Activated CD4-positive, alpha-beta T cell treated with anti-CD3 and anti-CD28 coated beads, Interleukin-10, Interleukin-2, amounts not matched to agents 100 ng/mL and 50 ng/mL, durations not matched to agents 16 hours and 8 hours (primary cell): Measurements from ENCODE around the gene TIGD7.

Source experiments
- DNase-seq: peaks from one replicate; pipeline ENCODE4 v3.0.0-alpha.2; 2020

The TIGD7 gene

DNA sequence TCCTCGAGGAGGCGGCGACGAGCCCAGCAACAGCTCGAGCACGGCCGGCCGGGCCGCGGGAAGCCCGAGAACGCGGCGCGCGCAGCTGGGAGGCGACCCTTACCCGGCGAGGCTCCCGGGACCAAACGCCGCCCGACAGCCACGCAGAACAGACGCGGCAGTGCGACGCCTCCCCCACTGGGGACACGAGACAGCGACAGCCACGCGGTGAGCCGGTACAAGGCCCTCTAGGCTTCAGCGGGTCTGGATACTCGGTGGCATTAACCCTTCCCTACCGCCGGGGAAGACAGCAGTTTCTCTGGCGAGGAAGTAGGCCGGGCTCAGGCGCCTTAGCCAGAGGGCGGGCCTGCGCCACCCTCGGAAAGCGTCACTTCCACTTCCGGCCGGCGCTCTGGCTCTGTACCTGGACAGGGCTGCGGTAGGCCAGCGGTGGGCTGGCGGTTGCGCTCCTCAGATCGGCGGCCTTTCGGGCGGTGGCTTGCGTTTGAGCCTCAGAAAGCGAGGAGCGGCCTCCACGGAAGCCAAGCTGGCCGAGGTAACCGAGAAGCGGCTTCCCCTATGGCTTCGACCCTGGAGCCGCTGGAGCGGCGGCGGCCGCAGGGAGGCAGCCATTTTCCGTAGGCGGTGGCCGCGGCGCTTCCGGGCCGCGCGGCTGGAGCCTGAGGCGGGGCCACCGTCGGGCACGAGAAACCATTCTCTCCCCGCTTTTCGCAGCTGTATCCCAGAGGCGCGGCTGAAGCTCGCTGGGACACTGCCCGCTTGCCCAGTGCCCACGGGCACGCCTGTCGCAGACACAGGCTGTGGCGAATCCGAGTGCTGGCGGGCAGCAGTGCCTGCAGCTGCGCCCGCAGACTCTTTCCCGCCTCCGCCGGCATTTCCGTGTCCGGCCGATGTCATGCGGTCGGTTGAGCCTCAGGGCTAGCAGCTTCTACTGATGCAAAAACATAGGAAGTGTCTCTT is at the start of gene TIGD7, which contains the start of gene ZNF75A:
TIGD7 (minus strand) TSS at position 322 of the 960 bp plus-strand sequence. CDS start 4,816 bp downstream, outside the sequence.
ZNF75A (plus strand) TSS at position 389 of the 960 bp plus-strand sequence. CDS start 2,932 bp downstream, outside the sequence.
- DNase-seq = peak; percentile 90

DNA sequence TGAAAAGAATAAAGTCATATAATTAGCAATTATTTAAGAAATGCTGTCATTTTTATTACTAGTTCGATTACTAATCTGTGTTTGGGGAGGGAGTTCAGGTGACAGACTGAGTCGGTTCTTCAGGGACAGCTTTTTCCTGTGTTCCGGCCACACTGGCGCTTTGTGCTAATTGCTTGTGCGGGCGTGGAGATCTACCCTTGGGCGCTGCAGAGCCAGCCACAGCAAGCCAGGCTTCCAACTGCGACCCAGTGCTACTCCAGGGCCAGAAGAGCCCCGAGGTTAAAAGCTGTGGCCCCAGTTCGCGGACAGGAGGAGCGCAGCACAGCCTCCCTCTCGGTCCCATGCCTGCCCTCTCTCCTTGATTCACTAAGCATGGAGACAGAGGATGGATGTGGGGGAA is 43.9 kb upstream of the TIGD7 start:
- no peak for DNase-seq

GRCh38 chr16:3348547-3349167 is 43.4 kb upstream of the TIGD7 start:
- no peak for DNase-seq

- no peak for DNase-seq
Measured at GRCh38 chr16:3347586-3347985, 42.4 kb upstream of the TIGD7 start.

DNA sequence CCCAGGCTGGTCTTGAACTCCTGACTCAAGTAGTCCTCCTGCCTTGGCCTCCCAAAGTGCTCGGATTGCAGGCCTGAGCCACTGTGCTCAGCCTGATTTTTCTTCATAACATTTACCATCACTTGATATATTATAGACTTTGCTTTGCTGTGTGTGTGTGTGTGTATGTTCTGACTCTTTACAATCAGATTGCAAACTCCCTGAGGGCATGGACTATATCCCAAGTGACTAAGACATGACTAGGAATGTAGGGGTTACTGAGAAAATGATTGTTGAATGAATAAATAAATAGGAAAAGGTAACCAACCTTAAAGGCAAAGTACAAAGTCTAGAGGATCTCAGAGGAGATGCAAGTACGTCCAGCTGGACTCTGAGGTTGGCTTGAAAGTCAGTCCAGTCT is 40.8 kb upstream of the TIGD7 start:
- no peak for DNase-seq

DNA sequence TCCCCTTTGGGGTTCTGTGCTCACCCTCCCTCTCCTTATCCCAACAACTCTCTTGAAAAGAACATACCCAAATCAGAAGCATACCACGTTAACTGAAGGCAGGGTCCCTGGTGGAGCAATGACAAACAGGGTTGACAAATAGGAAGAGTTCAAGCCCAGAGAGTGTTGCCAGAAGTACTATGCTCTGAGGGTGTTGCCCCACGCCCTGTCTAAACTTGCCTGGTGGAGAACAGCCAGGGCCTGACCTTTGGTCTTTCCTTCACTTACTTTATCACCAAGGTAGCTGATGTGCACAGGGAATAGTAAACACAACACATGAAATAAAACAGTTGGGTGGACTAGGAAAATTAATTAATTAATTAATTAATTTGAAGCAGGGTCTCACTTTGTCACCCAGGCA is 23.4 kb upstream of the TIGD7 start:
- no peak for DNase-seq

DNA sequence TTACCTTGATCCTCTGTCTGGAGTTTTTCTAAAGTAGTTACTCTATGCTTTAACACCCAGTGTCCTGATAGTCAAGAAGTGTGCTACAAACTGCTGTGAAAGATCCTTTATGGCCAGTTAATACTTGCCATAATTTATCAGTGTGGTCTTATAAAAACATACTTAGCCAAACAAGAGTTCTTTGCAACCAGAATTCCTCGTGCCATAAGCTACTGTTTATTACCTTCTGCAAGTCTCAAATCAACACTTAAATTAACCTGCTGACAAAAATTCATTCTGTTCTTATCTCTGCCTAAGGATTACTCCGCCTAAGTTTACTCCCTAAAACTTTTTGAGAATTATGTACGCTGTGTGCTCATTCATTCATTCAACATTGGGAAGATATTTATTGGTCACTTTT is 22.9 kb upstream of the TIGD7 start:
- no peak for DNase-seq

- no peak for DNase-seq
Measured at GRCh38 chr16:3327514-3327913, 22.3 kb upstream of the TIGD7 start.

DNA sequence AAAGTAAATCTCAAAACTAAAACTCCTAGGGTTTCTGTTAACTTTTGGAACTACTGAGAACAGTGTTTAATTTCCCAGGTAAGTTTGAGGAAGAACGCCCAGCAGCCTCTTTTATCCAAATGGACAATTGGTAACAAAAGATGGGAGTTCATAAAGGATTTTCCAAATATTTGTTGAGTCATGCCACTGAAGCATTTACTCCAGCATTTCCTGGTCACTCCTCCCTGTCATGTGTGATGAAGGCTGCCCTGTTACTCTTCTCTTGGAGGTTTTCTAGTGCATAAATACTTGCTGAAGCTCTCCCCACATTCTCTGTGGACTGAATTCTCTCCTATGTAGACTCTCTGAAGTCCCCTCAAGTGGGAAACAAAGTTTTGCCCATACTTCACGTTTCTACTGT is 16.6 kb upstream of the TIGD7 start:
- no peak for DNase-seq

- DNase-seq = no peak
Measured at GRCh38 chr16:3317315-3317999, 12.2 kb upstream of the TIGD7 start.

DNA sequence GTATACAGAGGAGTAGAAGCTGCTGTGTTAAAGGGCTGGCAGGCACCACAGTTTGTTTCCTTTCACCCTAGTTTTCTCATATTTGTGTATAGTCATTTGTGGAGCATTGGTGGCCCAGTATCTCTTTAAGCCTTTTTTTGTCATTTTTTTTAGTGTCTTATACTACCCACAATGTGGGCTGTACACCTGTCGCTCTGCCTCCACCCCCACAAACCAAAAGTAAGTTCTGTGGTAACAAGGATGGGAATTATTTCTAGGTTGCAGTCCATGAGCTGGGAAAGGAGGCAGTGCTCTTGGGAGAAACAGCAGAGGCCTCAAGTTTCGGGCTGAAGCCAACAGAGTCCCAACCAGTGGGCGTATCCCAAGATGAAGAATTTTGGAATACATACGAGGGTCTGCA is 6.3 kb upstream of the TIGD7 start:
- DNase-seq = no peak

- no peak for DNase-seq
Measured at GRCh38 chr16:3306078-3306477, 848 bp upstream of the TIGD7 start.

DNA sequence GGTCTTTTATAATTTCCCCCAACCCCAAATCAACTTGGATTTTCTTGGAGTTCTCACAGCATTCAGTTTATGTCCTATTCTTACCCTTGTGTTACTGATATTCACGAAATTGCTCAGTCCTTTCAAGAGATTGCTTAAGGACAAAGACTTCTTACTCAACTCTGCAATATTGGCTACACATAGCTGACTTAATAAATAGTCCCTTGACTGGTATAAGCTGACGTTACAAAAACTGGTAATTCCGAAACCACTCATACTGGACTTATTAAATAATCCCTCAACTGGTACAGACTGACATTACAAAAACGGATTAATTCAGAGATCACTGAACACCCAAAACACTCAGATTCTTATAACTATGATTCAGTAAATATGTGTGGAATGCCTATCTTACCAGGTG is 860 bp downstream of the TIGD7 start:
- DNase-seq = no peak

GRCh38 chr16:3295783-3296182 is 9.4 kb downstream of the TIGD7 start:
- no peak for DNase-seq

- DNase-seq = no peak
Measured at GRCh38 chr16:3295209-3295608, 10.0 kb downstream of the TIGD7 start.

GRCh38 chr16:3292604-3293003 is 12.6 kb downstream of the TIGD7 start:
- DNase-seq = no peak

DNA sequence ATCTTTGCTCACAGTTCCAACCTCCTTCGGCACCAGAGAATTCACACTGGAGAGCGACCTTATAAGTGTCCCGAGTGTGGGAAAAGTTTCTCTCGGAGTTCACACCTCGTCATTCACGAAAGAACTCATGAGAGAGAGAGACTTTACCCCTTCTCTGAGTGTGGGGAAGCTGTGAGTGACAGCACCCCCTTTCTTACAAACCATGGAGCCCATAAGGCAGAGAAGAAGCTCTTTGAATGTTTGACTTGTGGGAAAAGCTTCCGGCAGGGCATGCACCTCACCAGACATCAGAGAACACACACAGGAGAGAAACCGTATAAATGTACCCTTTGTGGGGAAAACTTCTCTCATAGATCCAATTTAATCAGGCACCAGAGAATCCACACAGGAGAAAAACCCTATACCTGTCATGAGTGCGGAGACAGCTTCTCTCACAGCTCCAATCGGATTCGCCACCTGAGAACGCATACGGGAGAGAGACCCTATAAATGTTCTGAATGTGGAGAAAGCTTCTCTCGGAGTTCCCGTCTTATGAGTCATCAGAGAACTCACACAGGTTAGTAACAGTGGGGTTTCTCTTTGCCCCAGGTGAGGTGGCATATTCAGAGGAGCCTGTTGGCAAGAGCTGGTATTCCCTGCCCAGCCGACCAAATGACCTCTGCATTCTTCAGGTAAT is 15.1 kb downstream of the TIGD7 start:
- DNase-seq = no peak

GRCh38 chr16:3285131-3285530 is 20.1 kb downstream of the TIGD7 start:
- no peak for DNase-seq

GRCh38 chr16:3283543-3284447 is 21.4 kb downstream of the TIGD7 start:
- no peak for DNase-seq

GRCh38 chr16:3282730-3283542 is 22.3 kb downstream of the TIGD7 start, which contains the start of gene ZNF263:
TSS of gene ZNF263 (plus strand) at chr16:3283491. CDS start at chr16:3283819, 328 bp downstream.
- DNase-seq = peak; percentile 97
